Liver (tissue), 9 donors: ENCODE measurements around the gene C1QL1. TPM values are rescaled to one million over a fixed set of nuclear protein-coding genes. Genes with fewer than 3 reads are reported as not detected.

Experiments
- DNase-seq: peaks from one replicate; pipeline ENCODE4 v3.0.0-alpha.2; 2017; ENCODE audit warnings: low spot score
- H3K27ac ChIP-seq, 2 donors: one replicate each; pipeline ENCODE4 v1.7.0; 2013; ENCODE audit warnings: inconsistent platforms in 2 of 2, low read length in 2 of 2, control low read depth in 1 of 2, low read depth in 1 of 2, mild to moderate bottlenecking in 1 of 2
- H3K27me3 ChIP-seq, 4 donors: one replicate each; pipeline versions ENCODE4 v1.6.1 to v1.7.0; 2013; ENCODE audit warnings: low read length in 3 of 4, inconsistent platforms in 1 of 4, mild to moderate bottlenecking in 1 of 4, moderate library complexity in 1 of 4; ENCODE audit not compliant: control insufficient read depth in 4 of 4, insufficient read depth in 4 of 4
- H3K36me3 ChIP-seq, 4 donors: one replicate each; pipeline versions ENCODE4 v1.6.1 to v1.7.0; 2013; ENCODE audit warnings: low read length in 3 of 4, mild to moderate bottlenecking in 3 of 4, low read depth in 1 of 4, moderate library complexity in 1 of 4; ENCODE audit not compliant: control insufficient read depth in 4 of 4, insufficient read depth in 3 of 4
- H3K4me1 ChIP-seq, 4 donors: one replicate each; pipeline versions ENCODE4 v1.6.1 to v1.7.0; 2013; ENCODE audit warnings: low read length in 3 of 4, mild to moderate bottlenecking in 3 of 4, moderate library complexity in 1 of 4; ENCODE audit not compliant: control insufficient read depth in 4 of 4, insufficient read depth in 4 of 4
- H3K4me3 ChIP-seq, 3 donors: one replicate each; pipeline versions ENCODE4 v1.6.1 to v1.7.0; 2013; ENCODE audit warnings: low read length in 3 of 3, control low read depth in 1 of 3, low read depth in 1 of 3, mild to moderate bottlenecking in 1 of 3
- H3K9ac ChIP-seq, 2 donors: one replicate each; pipeline ENCODE4 v1.7.0; 2013; ENCODE audit warnings: low read length in 2 of 2, mild to moderate bottlenecking in 2 of 2, moderate library complexity in 2 of 2, control low read depth in 1 of 2, low read depth in 1 of 2
- H3K9me3 ChIP-seq, 4 donors: one replicate each; pipeline versions ENCODE4 v1.6.1 to v1.7.0; 2013; ENCODE audit warnings: low read length in 3 of 4; ENCODE audit not compliant: control insufficient read depth in 4 of 4
- ATF3 ChIP-seq: IDR thresholded peaks from 2 replicates; pipeline ENCODE4 v1.6.1; 2016; ENCODE audit warnings: antibody characterized with exemption
- EGR1 ChIP-seq, 2 donors: IDR thresholded peaks; 2 replicates each; pipeline ENCODE4 v1.6.1; 2016 to 2018; ENCODE audit warnings: antibody characterized with exemption in 2 of 2, low read depth in 2 of 2
- FOXA1 ChIP-seq: IDR thresholded peaks from 2 replicates; pipeline ENCODE4 v1.6.1; 2016; ENCODE audit warnings: antibody characterized with exemption
- FOXA2 ChIP-seq: IDR thresholded peaks from 2 replicates; pipeline ENCODE4 v1.6.1; 2016; ENCODE audit warnings: antibody characterized with exemption
- GABPA ChIP-seq, 2 donors: IDR thresholded peaks in 1 of 2; conservative IDR thresholded peaks in 1 of 2; 2 replicates each; pipeline ENCODE4 v1.6.1; 2016; ENCODE audit warnings: antibody characterized with exemption in 2 of 2, mild to moderate bottlenecking in 1 of 2, moderate library complexity in 1 of 2
- HNF4A ChIP-seq, 2 donors: conservative IDR thresholded peaks; 2 replicates each; pipeline ENCODE4 v1.6.1; 2016; ENCODE audit warnings: antibody characterized with exemption in 2 of 2, mild to moderate bottlenecking in 2 of 2
- HNF4G ChIP-seq: IDR thresholded peaks from 2 replicates; pipeline ENCODE4 v1.6.1; 2016; ENCODE audit warnings: antibody characterized with exemption
- JUND ChIP-seq, 2 donors: IDR thresholded peaks; 2 replicates each; pipeline ENCODE4 v1.6.1; 2016; ENCODE audit warnings: antibody characterized with exemption in 2 of 2
- NR2F2 ChIP-seq: IDR thresholded peaks from 2 replicates; pipeline ENCODE4 v1.6.1; 2016; ENCODE audit warnings: antibody characterized with exemption
- RAD21 ChIP-seq, 2 donors: IDR thresholded peaks; 2 replicates each; pipeline ENCODE4 v1.6.1; 2016; ENCODE audit warnings: antibody characterized with exemption in 2 of 2, mild to moderate bottlenecking in 2 of 2
- REST ChIP-seq: IDR thresholded peaks from 2 replicates; pipeline ENCODE4 v1.6.1; 2016; ENCODE audit warnings: antibody characterized with exemption, mild to moderate bottlenecking
- RXRA ChIP-seq, 2 donors: IDR thresholded peaks; 2 replicates each; pipeline ENCODE4 v1.6.1; 2017 to 2018; ENCODE audit warnings: antibody characterized with exemption in 2 of 2, mild to moderate bottlenecking in 1 of 2
- SP1 ChIP-seq: IDR thresholded peaks from 2 replicates; pipeline ENCODE4 v1.6.1; 2018; ENCODE audit warnings: antibody characterized with exemption, mild to moderate bottlenecking
- TAF1 ChIP-seq: conservative IDR thresholded peaks from 2 replicates; pipeline ENCODE4 v1.6.1; 2016; ENCODE audit warnings: antibody characterized with exemption, mild to moderate bottlenecking
- YY1 ChIP-seq: IDR thresholded peaks from 2 replicates; pipeline ENCODE4 v1.6.1; 2016; ENCODE audit warnings: antibody characterized with exemption, mild to moderate bottlenecking
- WGBS: extraction: QIAGEN DNeasy Blood & Tissue Kit; methylation state at CpG from one replicate; pipeline ENCODE4 v1.1.7; 2013; 5-methylcytosine and 5-hydroxymethylcytosine counted together
- polyA plus RNA-seq, 2 donors: library from polyadenylated mRNA; stranded (reverse) in 1 of 2; unstranded in 1 of 2; fragments of 200-250 nt in 1 of 2; fragments of >200 nt in 1 of 2; fragmentation: Nextera tagmentation in 1 of 2; extraction: Ambion mirVana in 1 of 2; gene quantifications; one replicate each; pipeline versions ENCODE4 v1.2.1 to v1.2.3, GENCODE V29; 2013 to 2015
- total RNA-seq, 2 donors: library from RNA; depleted of rRNA; stranded (reverse); fragments of >200 nt; gene quantifications; one replicate each; pipeline ENCODE4 v1.2.3, GENCODE V29; 2014
- TF ChIP-seq, protein P1 (sequence below): IDR thresholded peaks from 2 replicates; pipeline ENCODE4 v1.6.1; 2016; ENCODE audit warnings: antibody characterized with exemption
- TF ChIP-seq, protein P2 (sequence below): IDR thresholded peaks from 2 replicates; pipeline ENCODE4 v1.6.1; 2016; ENCODE audit warnings: antibody characterized with exemption
- TF ChIP-seq, protein P3 (sequence below): fragments of 150-350 bp; IDR thresholded peaks from 2 replicates; pipeline ENCODE4 v1.5.1; 2017; ENCODE audit warnings: improper control_type of control experiment, low read depth, low read length; ENCODE audit not compliant: missing input control
- donor health status: healthy.
- donor health status: healthy.
- donor health status: healthy.
- donor health status: healthy.
- donor health status: healthy.

Gene C1QL1
- total and polyA plus RNA-seq, 4 donors = 0.17 to 0.57 (median 0.23) TPM; not detected in 1

GRCh38 chr17:44912763-44913544 lies 55.1 kb downstream of the C1QL1 start:
- DNase-seq = no peak

More at GRCh38 chr17:44912763-44913544, 55.1 kb downstream of the C1QL1 start:
- no peak overlapping the region for H3K27ac ChIP-seq
- no peaks in the 10 kb centered on the region for H3K27me3 ChIP-seq
- no peak overlapping the region for H3K9ac ChIP-seq
- no peaks in the 10 kb centered on the region for H3K9me3 ChIP-seq
- H3K4me1 ChIP-seq = peaks cover 0 to 16% (median 10%) of the 10 kb centered on the region in 4 donors
- H3K36me3 ChIP-seq = no peaks in the 10 kb centered on the region
- 89% methylated on average over 14 of the region's 14 CpGs for whole genome bisulfite sequencing
- TF ChIP-seq GABPA (IDR thresholded peaks at IDR 0.05 in 1 of 2, conservative IDR thresholded peaks at IDR 0.05 in 1 of 2) (no peak), SP1 (no peak), YY1 (no peak), HNF4G (no peak), TAF1 (no peak), RXRA (IDR thresholded peaks at IDR 0.05) (no peak), EGR1 (IDR thresholded peaks at IDR 0.05; ENCODE audit: low read depth in 2 of 2) (no peak), NR2F2 (no peak), RAD21 (IDR thresholded peaks at IDR 0.05) (no peak), REST (no peak), FOXA1 (no peak), HNF4A (conservative IDR thresholded peaks at IDR 0.05) (no peak), ATF3 (no peak), JUND (IDR thresholded peaks at IDR 0.05) (no peak), FOXA2 (no peak)
- TF ChIP-seq, protein P1, sequence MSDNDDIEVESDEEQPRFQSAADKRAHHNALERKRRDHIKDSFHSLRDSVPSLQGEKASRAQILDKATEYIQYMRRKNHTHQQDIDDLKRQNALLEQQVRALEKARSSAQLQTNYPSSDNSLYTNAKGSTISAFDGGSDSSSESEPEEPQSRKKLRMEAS = no peak
- TF ChIP-seq, protein P2, sequence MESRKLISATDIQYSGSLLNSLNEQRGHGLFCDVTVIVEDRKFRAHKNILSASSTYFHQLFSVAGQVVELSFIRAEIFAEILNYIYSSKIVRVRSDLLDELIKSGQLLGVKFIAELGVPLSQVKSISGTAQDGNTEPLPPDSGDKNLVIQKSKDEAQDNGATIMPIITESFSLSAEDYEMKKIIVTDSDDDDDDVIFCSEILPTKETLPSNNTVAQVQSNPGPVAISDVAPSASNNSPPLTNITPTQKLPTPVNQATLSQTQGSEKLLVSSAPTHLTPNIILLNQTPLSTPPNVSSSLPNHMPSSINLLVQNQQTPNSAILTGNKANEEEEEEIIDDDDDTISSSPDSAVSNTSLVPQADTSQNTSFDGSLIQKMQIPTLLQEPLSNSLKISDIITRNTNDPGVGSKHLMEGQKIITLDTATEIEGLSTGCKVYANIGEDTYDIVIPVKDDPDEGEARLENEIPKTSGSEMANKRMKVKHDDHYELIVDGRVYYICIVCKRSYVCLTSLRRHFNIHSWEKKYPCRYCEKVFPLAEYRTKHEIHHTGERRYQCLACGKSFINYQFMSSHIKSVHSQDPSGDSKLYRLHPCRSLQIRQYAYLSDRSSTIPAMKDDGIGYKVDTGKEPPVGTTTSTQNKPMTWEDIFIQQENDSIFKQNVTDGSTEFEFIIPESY = no peak
- TF ChIP-seq, protein P3, sequence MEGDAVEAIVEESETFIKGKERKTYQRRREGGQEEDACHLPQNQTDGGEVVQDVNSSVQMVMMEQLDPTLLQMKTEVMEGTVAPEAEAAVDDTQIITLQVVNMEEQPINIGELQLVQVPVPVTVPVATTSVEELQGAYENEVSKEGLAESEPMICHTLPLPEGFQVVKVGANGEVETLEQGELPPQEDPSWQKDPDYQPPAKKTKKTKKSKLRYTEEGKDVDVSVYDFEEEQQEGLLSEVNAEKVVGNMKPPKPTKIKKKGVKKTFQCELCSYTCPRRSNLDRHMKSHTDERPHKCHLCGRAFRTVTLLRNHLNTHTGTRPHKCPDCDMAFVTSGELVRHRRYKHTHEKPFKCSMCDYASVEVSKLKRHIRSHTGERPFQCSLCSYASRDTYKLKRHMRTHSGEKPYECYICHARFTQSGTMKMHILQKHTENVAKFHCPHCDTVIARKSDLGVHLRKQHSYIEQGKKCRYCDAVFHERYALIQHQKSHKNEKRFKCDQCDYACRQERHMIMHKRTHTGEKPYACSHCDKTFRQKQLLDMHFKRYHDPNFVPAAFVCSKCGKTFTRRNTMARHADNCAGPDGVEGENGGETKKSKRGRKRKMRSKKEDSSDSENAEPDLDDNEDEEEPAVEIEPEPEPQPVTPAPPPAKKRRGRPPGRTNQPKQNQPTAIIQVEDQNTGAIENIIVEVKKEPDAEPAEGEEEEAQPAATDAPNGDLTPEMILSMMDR = no peak
- H3K4me3 ChIP-seq = no peak overlapping the region
